ENCODE results near the gene SMIM14.

DNA sequence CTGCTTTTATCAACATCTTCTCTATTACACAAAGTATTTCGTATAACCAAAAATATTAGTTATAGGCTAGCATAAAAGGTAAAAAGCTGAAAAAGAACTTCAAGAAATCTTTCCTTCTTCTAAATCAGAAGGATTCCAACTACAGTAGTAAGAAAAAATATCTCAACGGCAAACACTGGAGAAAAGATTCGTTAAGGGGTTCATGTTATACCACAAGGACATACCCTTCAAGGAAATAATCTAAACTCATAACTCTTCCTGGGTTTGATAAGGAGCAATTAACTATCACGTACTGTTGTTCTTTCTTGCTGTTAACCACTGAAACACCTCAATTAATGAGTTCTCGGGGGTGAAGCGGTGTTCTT lies 1.5 kb downstream of the SMIM14 start:
- TF ChIP-seq POLR2A (IDR thresholded peaks at IDR 0.05; ENCODE audit: low read depth, low read length) (no peak), POLR2AphosphoS5 (IDR thresholded peaks at IDR 0.05; ENCODE audit: low read depth, low read length) (no peak), TAF1 (IDR thresholded peaks at IDR 0.05; ENCODE audit: low read depth, low read length) (no peak), POU2F2 (IDR thresholded peaks at IDR 0.05; ENCODE audit: low read depth, low read length) (no peak), SPI1 (IDR thresholded peaks at IDR 0.05; ENCODE audit: low read depth, low read length) (no peak)
